HepG2 (cell line): ENCODE measurements around the gene ARHGAP29. TPM values are rescaled to one million over a fixed set of nuclear protein-coding genes. Genes with fewer than 3 reads are reported as not detected.

Experiments
- ATAC-seq: fragments of 200-7000 bp; cut with Tn5 transposase; 3 replicates; pipeline ENCODE4 v1.9.1; 2020; ENCODE audit warnings: mild to moderate bottlenecking, moderate library complexity
- BruUV-seq: library from RNA; stranded (reverse); fragments of 400-500 nt; replicated peaks from 2 replicates; lab custom pipeline; 2021; lab: Mats Ljungman, UMichigan
- CTCF ChIA-PET: fragments of 300-600 bp; formaldehyde crosslinking; extraction: SDS; loops from one replicate; lab custom pipeline; 2021; ENCODE audit warnings: low total read pairs, inconsistent platforms, low intra/inter-chr PET ratio; lab: Yijun Ruan, JAX
- POLR2A ChIA-PET: fragments of 350-600 bp; sonication (Branson Sonifier 250); formaldehyde crosslinking; loops from one replicate; lab custom pipeline; 2020; ENCODE audit warnings: antibody characterized with exemption, inconsistent platforms; lab: Yijun Ruan, JAX
- DNase-seq: peaks from one replicate; pipeline ENCODE4 v3.0.0-alpha.2; 2015; ENCODE audit warnings: low spot score
- FAIRE-seq: peaks from 3 replicates; lab custom pipeline; 2011; peaks lifted over from hg19 to GRCh38; lab: Jason Lieb, UNC
- H2AFZ ChIP-seq: one replicate; pipeline ENCODE4 v1.6.1; 2011; ENCODE audit warnings: low read length, inconsistent platforms
- H3K27ac ChIP-seq: fragments of 300-600 bp; 3 replicates; pipeline ENCODE4 v1.8.0; 2011; ENCODE audit warnings: mixed run types, mild to moderate bottlenecking, mixed read lengths, low read length, inconsistent platforms; ENCODE audit not compliant: insufficient read depth; ENCODE audit errors: extremely low read length
- H3K27me3 ChIP-seq, 2 experiments: fragments of 200-600 bp in 1 of 2; 2 replicates in 1 of 2; 3 replicates in 1 of 2; pipeline versions ENCODE4 v1.6.0 to v1.8.0; 2011; ENCODE audit warnings: low read length in 2 of 2, mild to moderate bottlenecking in 2 of 2, moderate library complexity in 2 of 2, inconsistent platforms in 1 of 2; ENCODE audit not compliant: insufficient read depth in 2 of 2, control insufficient read depth in 1 of 2
- H3K36me3 ChIP-seq, 2 experiments: fragments of 200-600 bp in 1 of 2; replicated peaks in 1 of 2; 2 replicates in 1 of 2; 3 replicates in 1 of 2; pipeline versions ENCODE4 v1.5.1 to v1.8.0; 2011; ENCODE audit warnings: low read length in 2 of 2, inconsistent platforms in 1 of 2; ENCODE audit not compliant: insufficient read depth in 2 of 2, control insufficient read depth in 1 of 2
- H3K4me1 ChIP-seq: 2 replicates; pipeline ENCODE4 v1.5.1; 2012; ENCODE audit warnings: low read length, inconsistent platforms; ENCODE audit not compliant: insufficient read depth
- H3K4me2 ChIP-seq: 2 replicates; pipeline ENCODE4 v1.6.0; 2011; ENCODE audit warnings: low read depth, low read length, inconsistent platforms
- H3K4me3 ChIP-seq, 3 experiments: fragments of 200-600 bp in 1 of 3; sonication (generic), shearing (Covaris generic) in 1 of 3; replicated peaks in 1 of 3; 2 replicates each; pipeline ENCODE4 v1.5.1; 2011 to 2016; ENCODE audit warnings: low read length in 3 of 3, inconsistent platforms in 2 of 3, low read depth in 2 of 3, mild to moderate bottlenecking in 2 of 3, control low read depth in 1 of 3, mixed read lengths in 1 of 3; ENCODE audit not compliant: insufficient read depth in 1 of 3
- H3K79me2 ChIP-seq: one replicate; pipeline ENCODE4 v1.6.1; 2011; ENCODE audit warnings: low read length, inconsistent platforms; ENCODE audit not compliant: insufficient read depth
- H3K9ac ChIP-seq: 2 replicates; pipeline ENCODE4 v1.6.0; 2011; ENCODE audit warnings: mild to moderate bottlenecking, low read depth, low read length, inconsistent platforms; ENCODE audit not compliant: insufficient read depth
- H3K9me3 ChIP-seq: 2 replicates; pipeline ENCODE4 v1.5.1; 2012; ENCODE audit warnings: mild to moderate bottlenecking, low read length
- H4K20me1 ChIP-seq: 2 replicates; pipeline ENCODE4 v1.6.0; 2011; ENCODE audit warnings: inconsistent platforms, mild to moderate bottlenecking, low read length, moderate library complexity; ENCODE audit not compliant: insufficient read depth
- EP300 ChIP-seq, 3 experiments: sonication (generic) in 1 of 3; formaldehyde crosslinking in 1 of 3; IDR thresholded peaks; 2 replicates each; pipeline versions ENCODE4 v1.5.1 to v1.6.1; 2011 to 2020; ENCODE audit warnings: low read depth in 2 of 3, low read length in 2 of 3, borderline replicate concordance in 1 of 3, improper control_type of control experiment in 1 of 3, mild to moderate bottlenecking in 1 of 3, missing genetic modification reagents in 1 of 3, moderate library complexity in 1 of 3
- SMARCC2 ChIP-seq: fragments of 450-650 bp; IDR thresholded peaks from 2 replicates; pipeline ENCODE4 v1.6.1; 2017; ENCODE audit warnings: antibody characterized with exemption, mild to moderate bottlenecking
- ZBTB14 ChIP-seq: sonication (generic); formaldehyde crosslinking; IDR thresholded peaks from 2 replicates; pipeline ENCODE4 v1.4.0; 2020; ENCODE audit warnings: missing genetic modification reagents
- ZFP90 ChIP-seq: sonication (generic); formaldehyde crosslinking; IDR thresholded peaks from 2 replicates; pipeline ENCODE4 v1.8.0; 2022; ENCODE audit warnings: missing genetic modification reagents, mild to moderate bottlenecking, inconsistent platforms, borderline replicate concordance
- ZNF530 ChIP-seq: sonication (generic); formaldehyde crosslinking; IDR thresholded peaks from 2 replicates; pipeline ENCODE4 v1.5.0; 2020; ENCODE audit warnings: low read depth, mild to moderate bottlenecking, missing genetic modification reagents
- ZNF7 ChIP-seq: IDR thresholded peaks from 2 replicates; pipeline ENCODE4 v1.6.1; 2016; ENCODE audit warnings: missing biosample characterization, missing genetic modification reagents
- WGBS: methylation state at CpG from one replicate; pipeline ENCODE4 v1.1.6; 2017; ENCODE audit warnings: low lambda C conversion rate; 5-methylcytosine and 5-hydroxymethylcytosine counted together
- in situ Hi-C: cut with HindIII; loops from 2 replicates; pipeline ENCODE4 v1.10.0; 2017; ENCODE audit warnings: low pct_unique_long_range_greater_than_20kb; ENCODE audit not compliant: extremely low pct_ligation_motif_present
- intact Hi-C: fragments of 100-400 bp; cut with micrococcal nuclease; formaldehyde crosslinking; loops from one replicate; pipeline ENCODE4 v1.10.0; 2022; ENCODE audit not compliant: unreplicated experiment
- polyA plus RNA-seq, 8 experiments: library from polyadenylated mRNA; depleted of rRNA in 3 of 8; stranded (reverse) in 7 of 8; unstranded in 1 of 8; fragments of >200 nt; fragmentation: Illumina TruSeq in 4 of 8; extraction: Trizol in 4 of 8; gene quantifications; 2 replicates each; pipeline versions ENCODE4 v1.2.1 to v1.2.3, GENCODE V29; 2011 to 2016; ENCODE audit warnings: low read depth in 4 of 8, missing spikeins in 1 of 8, mixed read lengths in 1 of 8; ENCODE audit not compliant: insufficient read depth in 1 of 8
- total RNA-seq, 5 experiments: library from RNA; depleted of rRNA; stranded (reverse); fragments of >200 nt; fragmentation: Illumina TruSeq; extraction: Trizol; gene quantifications; 2 replicates each; pipeline ENCODE4 v1.2.3, GENCODE V29; 2016; ENCODE audit warnings: low read depth in 1 of 5
- TF ChIP-seq, protein P1 (sequence below): sonication (generic); formaldehyde crosslinking; conservative IDR thresholded peaks from 2 replicates; pipeline ENCODE4 v1.8.0; 2022; ENCODE audit warnings: mild to moderate bottlenecking, moderate library complexity, missing genetic modification reagents

The ARHGAP29 gene
- total and polyA plus RNA-seq, 2 of the 13 experiments (the other 11 are each of a cell fraction or from before 2014, with no cell fraction given) = 12.8 to 18.3 TPM

DNA sequence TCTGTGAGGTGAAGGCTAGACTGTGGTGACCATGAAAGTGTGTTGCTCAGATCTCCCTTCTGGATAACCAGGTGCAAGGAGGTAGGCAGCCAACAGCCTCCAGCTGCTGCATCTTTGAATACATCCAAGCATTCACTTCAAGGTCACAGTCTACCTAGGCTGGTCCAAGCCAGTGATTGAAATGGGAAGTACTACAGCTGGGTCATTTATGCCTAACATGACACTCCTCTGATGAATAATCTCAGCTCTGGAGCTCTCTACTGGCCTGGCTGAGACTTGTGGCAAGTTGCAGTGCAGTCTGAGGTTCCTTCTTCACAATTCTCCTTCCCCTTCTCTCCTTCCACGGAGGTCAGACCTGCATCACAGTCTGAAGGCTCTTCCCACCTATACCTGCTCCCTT is 35.0 kb upstream of the ARHGAP29 start (continued):
- TF ChIP-seq ZFP90 (CRISPR knock-in tag) (no peak), SMARCC2 (no peak), ZBTB14 (CRISPR knock-in tag) (no peak), EP300 (IDR thresholded peaks at IDR 0.05; ENCODE audit: low read depth in 2 of 2, low read length in 2 of 2) (no peak), EP300 (CRISPR knock-in tag; IDR thresholded peaks at IDR 0.05; ENCODE audit: borderline replicate concordance) (no peak), ZNF530 (CRISPR knock-in tag) (no peak)

DNA sequence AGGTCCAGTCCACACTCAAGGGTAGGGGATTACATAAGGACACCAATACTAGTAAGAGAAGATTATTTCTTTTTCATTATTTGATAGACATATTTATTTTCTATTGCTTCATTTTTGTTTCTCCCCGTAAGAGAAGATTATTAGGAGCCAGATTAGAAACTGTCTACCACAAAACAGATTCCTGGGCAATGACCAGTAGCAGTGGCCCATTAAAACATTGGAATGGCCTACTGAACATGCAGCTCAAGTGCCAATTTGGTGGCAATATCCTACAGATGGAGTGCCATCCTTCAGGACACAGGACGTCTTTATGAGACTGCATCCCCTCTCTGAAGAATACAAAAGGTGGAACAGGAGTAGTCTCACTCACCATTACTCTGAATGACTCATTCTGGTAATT is 34.0 kb upstream of the ARHGAP29 start:
- WGBS = 44% methylated on average over 2 of the region's 2 CpGs
- H3K9ac ChIP-seq = no peak overlapping the region
- intact Hi-C loops (no loop called here), in situ Hi-C loops (no loop called here)
- POLR2A ChIA-PET = no interaction called here
- H3K9me3 ChIP-seq = no peaks in the 10 kb centered on the region
- H3K4me2 ChIP-seq = no peak overlapping the region
- H3K4me3 ChIP-seq = no peak overlapping the region
- CTCF ChIA-PET = no interaction called here
- H3K36me3 ChIP-seq = no peaks in the 10 kb centered on the region
- H3K4me1 ChIP-seq = peaks cover 15% of the 10 kb centered on the region
- ATAC-seq (no peak), DNase-seq (no peak), FAIRE-seq (no peak)
- 0 out of 2 replicates have a peak, but pooled peaks have one; percentile 37 for TF ChIP-seq ZNF7
- TF ChIP-seq, protein P1, sequence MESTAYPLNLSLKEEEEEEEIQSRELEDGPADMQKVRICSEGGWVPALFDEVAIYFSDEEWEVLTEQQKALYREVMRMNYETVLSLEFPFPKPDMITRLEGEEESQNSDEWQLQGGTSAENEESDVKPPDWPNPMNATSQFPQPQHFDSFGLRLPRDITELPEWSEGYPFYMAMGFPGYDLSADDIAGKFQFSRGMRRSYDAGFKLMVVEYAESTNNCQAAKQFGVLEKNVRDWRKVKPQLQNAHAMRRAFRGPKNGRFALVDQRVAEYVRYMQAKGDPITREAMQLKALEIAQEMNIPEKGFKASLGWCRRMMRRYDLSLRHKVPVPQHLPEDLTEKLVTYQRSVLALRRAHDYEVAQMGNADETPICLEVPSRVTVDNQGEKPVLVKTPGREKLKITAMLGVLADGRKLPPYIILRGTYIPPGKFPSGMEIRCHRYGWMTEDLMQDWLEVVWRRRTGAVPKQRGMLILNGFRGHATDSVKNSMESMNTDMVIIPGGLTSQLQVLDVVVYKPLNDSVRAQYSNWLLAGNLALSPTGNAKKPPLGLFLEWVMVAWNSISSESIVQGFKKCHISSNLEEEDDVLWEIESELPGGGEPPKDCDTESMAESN (CRISPR knock-in tag) = no peak
- BruUV-seq = no TSS peak
- no peak overlapping the region for H3K27ac ChIP-seq
- 0 out of 5 replicates have a peak, but pooled peaks cover 0 to 3% of the 10 kb centered on the region in 2 experiments for H3K27me3 ChIP-seq
- no peaks in the 10 kb centered on the region for H4K20me1 ChIP-seq
- H2AFZ ChIP-seq = no peak overlapping the region
- no peaks in the 10 kb centered on the region for H3K79me2 ChIP-seq
